NCI-H748 (cell line): ENCODE results near the gene TTLL6.
"Not testable (repeated sequence)": the region's sequence is repeated elsewhere in the genome, so short reads cannot be mapped to it uniquely, and the experiment has no call there.

ENCODE experiments used
- DNase-seq: peaks from one replicate; lab custom pipeline; 2025; ENCODE audit not compliant: unreplicated experiment; lab: John Stamatoyannopoulos, UW

Gene TTLL6

GRCh38 chr17:48724251-48725003 lies 92.6 kb downstream of the TTLL6 start:
- peak; percentile 74 for DNase-seq

GRCh38 chr17:48723423-48724250 lies 93.4 kb downstream of the TTLL6 start:
- peak; percentile 54 for DNase-seq

- no peak for DNase-seq
These were observed 94.1 kb downstream of the TTLL6 start, which contains the start of gene PRAC2 for GRCh38 chr17:48722915-48723422. Gene PRAC2 (plus strand): TSS chr17:48723185. CDS start chr17:48724411, 1,226 bp downstream.

- DNase-seq, result no peak
These were observed 94.7 kb downstream of the TTLL6 start, which contains the start of gene PRAC1 for GRCh38 chr17:48722201-48722907. Gene PRAC1 (minus strand): TSS chr17:48722518. CDS start chr17:48722392, 126 bp downstream.

GRCh38 chr17:48721009-48721402 lies 96.0 kb downstream of the TTLL6 start:
- DNase-seq, result no peak

GRCh38 chr17:48720266-48721008 lies 96.6 kb downstream of the TTLL6 start:
- DNase-seq, result no peak

- no peak for DNase-seq
These were observed 97.3 kb downstream of the TTLL6 start for GRCh38 chr17:48719642-48720265.

GRCh38 chr17:48718761-48719641 lies 98.0 kb downstream of the TTLL6 start:
- no peak for DNase-seq

GRCh38 chr17:48718227-48718760 lies 98.7 kb downstream of the TTLL6 start:
- DNase-seq, result no peak

- no peak for DNase-seq
These were observed 99.4 kb downstream of the TTLL6 start for GRCh38 chr17:48717367-48718226.

- not testable (repeated sequence) for DNase-seq
These were observed 100.5 kb downstream of the TTLL6 start for GRCh38 chr17:48716549-48716948.

- DNase-seq, result peak; percentile 72
These were observed 101.3 kb downstream of the TTLL6 start for GRCh38 chr17:48715496-48716399.
